Tibial artery (tissue), 4 donors: ENCODE measurements around the gene NT5DC4.

Experiments used
- DNase-seq, 2 donors: peaks; one replicate each; pipeline ENCODE4 v3.0.0-alpha.2; 2019
- H3K27ac ChIP-seq, 2 donors: fragments of 200-600 bp; sonication (generic) in 1 of 2; 1 replicate in 1 of 2; 2 replicates in 1 of 2; pipeline ENCODE4 v1.5.1; 2018 to 2019; ENCODE audit warnings: mild to moderate bottlenecking in 1 of 2
- H3K27me3 ChIP-seq, 2 donors: fragments of 200-600 bp; sonication (generic) in 1 of 2; one replicate each; pipeline versions ENCODE4 v1.5.1 to v1.6.0; 2016 to 2019
- H3K36me3 ChIP-seq, 3 donors: fragments of 200-600 bp; sonication (generic) in 2 of 3; one replicate each; pipeline ENCODE4 v1.5.1; 2016 to 2019; ENCODE audit warnings: mild to moderate bottlenecking in 2 of 3
- H3K4me1 ChIP-seq, 4 donors: fragments of 200-600 bp; sonication (generic) in 2 of 4; 1 replicate in 3 of 4; 2 replicates in 1 of 4; pipeline ENCODE4 v1.5.1; 2016 to 2019
- H3K4me3 ChIP-seq, 2 donors: fragments of 200-600 bp; sonication (generic) in 1 of 2; 1 replicate in 1 of 2; 2 replicates in 1 of 2; pipeline ENCODE4 v1.5.1; 2018 to 2019; ENCODE audit warnings: mild to moderate bottlenecking in 2 of 2
- H3K9me3 ChIP-seq, 3 donors: fragments of 200-600 bp; sonication (generic) in 1 of 3; one replicate each; pipeline ENCODE4 v1.5.1; 2016 to 2019
- intact Hi-C: fragments of 100-400 bp; cut with DNase I; formaldehyde crosslinking; loops from one replicate; pipeline ENCODE4 v1.15.0; 2023; ENCODE audit warnings: low total_unique reads
- TF ChIP-seq, protein P1 (sequence below), 2 experiments: fragments of 200-600 bp in 1 of 2; fragments of 450-650 bp in 1 of 2; IDR thresholded peaks; one replicate each; pipeline ENCODE4 v1.5.1; 2017 to 2019; ENCODE audit warnings: antibody characterized with exemption in 2 of 2, mild to moderate bottlenecking in 1 of 2, moderate library complexity in 1 of 2

Gene NT5DC4

GRCh38 chr2:112725545-112726457 lies 5.0 kb downstream of the NT5DC4 start:
- DNase-seq = no peak
- Histone ChIP-seq H3K27me3 (peaks cover 0 to 16% of the 10 kb centered on the region in 2 donors), H3K36me3 (no peaks in the 10 kb centered on the region), H3K27ac (no peak overlapping the region), H3K4me1 (peaks cover 0 to 5% (median 0%) of the 10 kb centered on the region in 4 donors), H3K4me3 (no peak overlapping the region), H3K9me3 (no peaks in the 10 kb centered on the region)
- TF ChIP-seq, protein P1, sequence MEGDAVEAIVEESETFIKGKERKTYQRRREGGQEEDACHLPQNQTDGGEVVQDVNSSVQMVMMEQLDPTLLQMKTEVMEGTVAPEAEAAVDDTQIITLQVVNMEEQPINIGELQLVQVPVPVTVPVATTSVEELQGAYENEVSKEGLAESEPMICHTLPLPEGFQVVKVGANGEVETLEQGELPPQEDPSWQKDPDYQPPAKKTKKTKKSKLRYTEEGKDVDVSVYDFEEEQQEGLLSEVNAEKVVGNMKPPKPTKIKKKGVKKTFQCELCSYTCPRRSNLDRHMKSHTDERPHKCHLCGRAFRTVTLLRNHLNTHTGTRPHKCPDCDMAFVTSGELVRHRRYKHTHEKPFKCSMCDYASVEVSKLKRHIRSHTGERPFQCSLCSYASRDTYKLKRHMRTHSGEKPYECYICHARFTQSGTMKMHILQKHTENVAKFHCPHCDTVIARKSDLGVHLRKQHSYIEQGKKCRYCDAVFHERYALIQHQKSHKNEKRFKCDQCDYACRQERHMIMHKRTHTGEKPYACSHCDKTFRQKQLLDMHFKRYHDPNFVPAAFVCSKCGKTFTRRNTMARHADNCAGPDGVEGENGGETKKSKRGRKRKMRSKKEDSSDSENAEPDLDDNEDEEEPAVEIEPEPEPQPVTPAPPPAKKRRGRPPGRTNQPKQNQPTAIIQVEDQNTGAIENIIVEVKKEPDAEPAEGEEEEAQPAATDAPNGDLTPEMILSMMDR (IDR thresholded peaks at IDR 0.05) = no peak
- intact Hi-C loops = loop anchor here (2.0 to 5.0 kb wide), 2 partner anchors 99 to 124 kb away; no protein-coding TSS in a partner anchor

DNA sequence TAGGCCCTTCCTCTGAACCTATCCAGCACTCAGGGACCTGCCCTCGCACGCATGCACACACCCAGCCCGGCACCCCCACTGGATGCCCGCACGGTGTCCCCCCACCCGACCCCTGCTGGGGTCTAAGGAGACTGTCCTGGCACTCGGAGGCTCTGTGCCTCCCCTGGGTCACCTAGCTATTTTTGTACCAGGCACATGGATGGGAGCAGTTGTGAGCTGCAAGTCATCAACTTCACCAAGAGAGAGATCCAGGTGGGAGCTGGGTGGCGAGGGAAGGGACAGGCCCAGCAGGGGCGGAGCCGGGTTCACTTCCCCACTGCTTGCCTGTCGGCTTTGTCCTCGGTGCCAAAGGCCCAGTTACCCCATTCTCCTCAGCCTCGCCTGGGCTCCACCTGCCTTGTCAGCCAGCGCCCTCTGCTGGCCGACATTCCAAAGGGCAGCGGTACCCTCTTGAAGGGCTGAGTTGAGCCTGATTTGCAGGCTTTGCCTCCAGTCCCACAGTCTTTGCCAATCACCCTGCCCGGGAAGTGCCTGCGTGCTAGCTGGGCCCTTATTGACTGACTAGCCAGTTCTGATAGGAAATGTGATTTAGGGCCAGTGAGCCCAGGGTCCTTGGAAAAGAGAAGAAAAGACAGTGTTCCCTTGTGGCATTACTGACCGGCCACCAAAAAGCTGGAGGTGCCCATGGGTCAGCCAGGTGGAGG lies 5.8 kb downstream of the NT5DC4 start:
- H3K4me3 ChIP-seq = no peak overlapping the region
- no peak overlapping the region for H3K27ac ChIP-seq
- intact Hi-C loops = loop anchor here (5.0 kb wide), 1 partner anchor 124 kb away; no protein-coding TSS in a partner anchor

GRCh38 chr2:112727276-112728028 lies 6.6 kb downstream of the NT5DC4 start:
- TF ChIP-seq, protein P1 (IDR thresholded peaks at IDR 0.05) = no peak
- no peak for DNase-seq
- intact Hi-C loops = loop anchor here (5.0 kb wide), 1 partner anchor 125 kb away; no protein-coding TSS in a partner anchor
- Histone ChIP-seq H3K36me3 (no peaks in the 10 kb centered on the region), H3K27ac (no peak overlapping the region), H3K9me3 (no peaks in the 10 kb centered on the region), H3K27me3 (peaks cover 0 to 11% of the 10 kb centered on the region in 2 donors), H3K4me1 (peaks cover 0 to 5% (median 0%) of the 10 kb centered on the region in 4 donors), H3K4me3 (no peak overlapping the region)

More for the DNA sequence above, 5.8 kb downstream of the NT5DC4 start:
- DNase-seq = peak; percentile 90 to 91
- H3K4me1 ChIP-seq = peaks cover 0 to 5% (median 0%) of the 10 kb centered on the region in 4 donors
- H3K36me3 ChIP-seq = no peaks in the 10 kb centered on the region
- TF ChIP-seq, protein P1 (IDR thresholded peaks at IDR 0.05) = peak; percentile 91 to 93
- H3K27me3 ChIP-seq = peaks cover 0 to 13% of the 10 kb centered on the region in 2 donors
- no peaks in the 10 kb centered on the region for H3K9me3 ChIP-seq

DNA sequence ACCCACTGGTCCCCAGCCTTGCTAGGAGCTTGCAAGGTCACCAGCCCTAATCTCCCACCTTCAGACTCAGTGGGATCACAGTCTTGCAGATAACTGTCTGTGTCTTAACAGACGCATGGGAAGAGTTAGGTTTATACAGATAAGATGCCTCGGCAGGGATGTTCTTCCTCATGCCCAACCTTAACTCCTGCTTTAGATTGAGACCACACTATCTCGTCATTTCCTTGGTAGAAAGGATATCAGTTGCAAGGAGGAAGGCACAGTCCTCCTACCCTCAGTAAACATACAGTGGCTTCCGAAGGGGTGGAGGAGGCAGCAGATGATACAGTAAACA lies 7.2 kb downstream of the NT5DC4 start:
- Histone ChIP-seq H3K4me1 (peaks cover 0 to 5% (median 0%) of the 10 kb centered on the region in 4 donors), H3K27me3 (peaks cover 0 to 11% of the 10 kb centered on the region in 2 donors), H3K9me3 (no peaks in the 10 kb centered on the region), H3K4me3 (no peak overlapping the region), H3K36me3 (no peaks in the 10 kb centered on the region), H3K27ac (no peak overlapping the region)
- DNase-seq = no peak
- intact Hi-C loops = loop anchor here (5.0 kb wide), 1 partner anchor 126 kb away; no protein-coding TSS in a partner anchor
- TF ChIP-seq, protein P1 (IDR thresholded peaks at IDR 0.05) = no peak
